GM10266 (cell line): ENCODE data around the gene NUP88.

ENCODE experiments used
- DNase-seq: peaks from one replicate; pipeline ENCODE4 v3.0.0; 2012; ENCODE audit errors: extremely low spot score
- TF ChIP-seq, protein P1 (sequence below): IDR thresholded peaks from 2 replicates; pipeline ENCODE4 v1.5.1; 2012; ENCODE audit warnings: mild to moderate bottlenecking, low read depth; ENCODE audit not compliant: control insufficient read depth, insufficient read depth; ENCODE audit errors: missing control alignments

Gene NUP88

DNA sequence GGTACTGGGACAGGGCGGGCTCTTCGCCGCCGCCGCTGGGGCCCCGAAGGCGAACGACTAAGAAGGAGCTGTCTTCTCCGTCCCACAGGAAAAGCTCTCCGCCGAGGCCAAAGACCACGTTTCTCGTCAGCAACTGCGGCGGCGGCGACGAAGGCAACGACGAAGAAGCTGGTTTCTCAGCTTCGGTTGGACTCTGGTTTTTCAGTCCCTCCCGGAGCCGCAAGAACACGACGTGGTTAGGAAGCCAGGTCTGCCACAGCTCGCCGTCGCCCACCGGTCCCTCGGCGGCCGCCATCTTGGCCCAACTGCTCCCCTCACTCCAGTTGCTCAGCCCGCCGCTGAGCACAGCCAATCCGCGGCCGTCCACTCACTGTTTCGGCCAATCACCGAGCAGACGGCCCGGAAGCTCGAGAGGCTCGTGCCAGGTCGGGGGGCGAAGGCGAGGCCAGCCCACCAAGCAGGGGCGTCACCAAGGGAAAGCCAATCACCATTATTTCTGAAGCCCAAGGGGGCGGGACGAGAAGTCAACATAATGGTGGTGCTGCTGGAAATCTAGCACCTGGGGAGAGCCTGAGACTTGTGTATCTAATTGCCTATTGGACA lies at the start of gene NUP88:
Gene NUP88 (minus strand): TSS at position 307 of the 603 bp plus-strand sequence. CDS start 12 bp downstream, at position 295.
- peak; percentile 92 for DNase-seq
- TF ChIP-seq, protein P1, sequence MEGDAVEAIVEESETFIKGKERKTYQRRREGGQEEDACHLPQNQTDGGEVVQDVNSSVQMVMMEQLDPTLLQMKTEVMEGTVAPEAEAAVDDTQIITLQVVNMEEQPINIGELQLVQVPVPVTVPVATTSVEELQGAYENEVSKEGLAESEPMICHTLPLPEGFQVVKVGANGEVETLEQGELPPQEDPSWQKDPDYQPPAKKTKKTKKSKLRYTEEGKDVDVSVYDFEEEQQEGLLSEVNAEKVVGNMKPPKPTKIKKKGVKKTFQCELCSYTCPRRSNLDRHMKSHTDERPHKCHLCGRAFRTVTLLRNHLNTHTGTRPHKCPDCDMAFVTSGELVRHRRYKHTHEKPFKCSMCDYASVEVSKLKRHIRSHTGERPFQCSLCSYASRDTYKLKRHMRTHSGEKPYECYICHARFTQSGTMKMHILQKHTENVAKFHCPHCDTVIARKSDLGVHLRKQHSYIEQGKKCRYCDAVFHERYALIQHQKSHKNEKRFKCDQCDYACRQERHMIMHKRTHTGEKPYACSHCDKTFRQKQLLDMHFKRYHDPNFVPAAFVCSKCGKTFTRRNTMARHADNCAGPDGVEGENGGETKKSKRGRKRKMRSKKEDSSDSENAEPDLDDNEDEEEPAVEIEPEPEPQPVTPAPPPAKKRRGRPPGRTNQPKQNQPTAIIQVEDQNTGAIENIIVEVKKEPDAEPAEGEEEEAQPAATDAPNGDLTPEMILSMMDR: no peak

DNA sequence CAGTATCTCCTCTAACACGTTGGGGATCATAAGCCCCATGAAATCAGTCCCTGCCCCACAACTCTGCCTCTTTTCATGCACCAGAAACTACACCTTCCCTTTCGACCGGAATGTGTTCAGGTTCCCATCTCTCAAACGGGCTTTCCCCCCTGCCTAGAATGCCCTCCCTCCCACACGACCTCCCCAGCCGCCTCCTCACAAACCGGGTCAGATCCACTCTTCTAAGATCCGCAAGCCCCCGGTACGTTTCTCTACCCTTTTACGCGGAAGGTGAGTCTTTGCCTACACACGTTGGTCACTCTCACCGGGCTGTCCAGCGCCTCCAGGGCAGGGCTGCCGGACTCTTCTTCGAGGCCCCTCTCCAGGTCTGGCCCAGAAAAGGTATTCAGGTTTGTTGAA lies 48.6 kb upstream of the NUP88 start:
- TF ChIP-seq, protein P1: no peak
- DNase-seq: peak; percentile 26

DNA sequence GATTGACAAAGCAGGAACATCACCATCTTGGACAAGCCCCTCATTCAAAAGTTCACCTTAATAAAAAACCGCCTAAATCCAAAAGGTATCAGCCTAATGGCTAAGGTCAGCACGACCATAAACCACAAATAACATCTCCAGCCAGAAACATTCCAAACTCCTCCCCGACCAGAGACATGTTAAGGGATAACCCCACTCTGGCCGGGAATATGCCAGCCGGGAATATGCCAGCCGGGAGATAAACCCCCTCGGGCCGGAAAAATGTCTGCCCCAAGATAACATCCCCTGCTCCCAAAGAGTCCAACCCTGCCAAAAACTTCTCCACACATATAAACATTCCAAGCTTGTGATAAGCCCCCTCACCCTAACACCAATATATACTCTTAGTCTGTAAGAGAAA lies 48.0 kb upstream of the NUP88 start:
- TF ChIP-seq, protein P1: no peak
- no peak for DNase-seq

DNA sequence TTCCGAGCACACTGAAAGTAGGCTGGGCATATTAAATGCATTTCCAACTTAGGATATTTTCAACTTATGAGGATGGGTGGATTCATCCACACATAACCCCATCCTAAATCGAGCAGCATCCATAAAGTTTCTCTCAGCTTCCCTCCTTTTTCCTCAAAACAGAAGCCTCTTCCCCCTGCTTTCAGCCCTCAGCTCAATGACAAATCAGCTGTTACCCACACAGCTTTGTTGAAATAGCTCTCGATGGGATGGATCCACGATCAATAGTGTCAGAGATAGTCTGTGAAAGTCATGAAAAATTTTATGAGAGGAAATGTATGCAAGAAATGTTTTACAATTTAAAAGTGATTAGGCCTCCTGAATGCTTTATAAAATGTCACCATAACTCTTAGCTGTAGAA lies 46.8 kb upstream of the NUP88 start:
- TF ChIP-seq, protein P1: no peak
- DNase-seq: no peak

DNA sequence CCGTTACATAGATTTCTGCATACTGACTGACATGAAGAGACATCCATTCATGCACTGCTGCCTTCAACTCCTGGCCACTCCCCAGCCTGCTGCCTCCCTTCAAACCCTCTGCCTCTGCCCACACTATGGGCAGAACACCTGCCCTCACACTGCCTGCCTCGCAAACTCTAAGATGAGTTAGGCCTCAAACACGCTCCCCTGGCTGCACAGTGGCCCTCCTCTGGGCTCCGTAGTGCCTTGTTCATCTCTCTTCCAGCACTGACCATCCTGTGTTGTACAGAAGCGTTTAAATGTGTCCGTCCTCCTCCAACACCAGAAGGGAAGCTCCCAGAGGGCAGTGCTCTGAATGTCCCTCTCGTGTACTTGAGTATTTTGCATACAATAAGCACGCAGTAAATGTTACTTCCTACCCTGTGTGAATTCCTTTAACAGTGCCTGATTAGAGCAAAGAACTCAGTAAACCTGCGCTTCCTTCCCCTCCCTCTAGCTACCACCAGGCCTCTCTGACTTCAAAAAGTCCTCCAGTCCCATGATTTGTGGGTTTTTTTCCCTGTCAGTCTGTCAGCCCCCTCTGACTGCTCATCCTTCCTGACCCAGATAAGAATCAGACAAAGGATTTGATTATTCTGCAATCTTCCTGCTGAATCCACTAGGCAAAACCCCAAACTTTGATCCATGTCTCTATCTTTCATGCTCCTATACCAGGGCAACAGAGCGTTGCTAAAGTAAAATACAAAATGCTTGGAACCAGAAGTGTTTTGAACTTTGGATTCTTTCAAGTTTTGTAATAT lies 45.5 kb upstream of the NUP88 start:
- DNase-seq: no peak
- TF ChIP-seq, protein P1: no peak

DNA sequence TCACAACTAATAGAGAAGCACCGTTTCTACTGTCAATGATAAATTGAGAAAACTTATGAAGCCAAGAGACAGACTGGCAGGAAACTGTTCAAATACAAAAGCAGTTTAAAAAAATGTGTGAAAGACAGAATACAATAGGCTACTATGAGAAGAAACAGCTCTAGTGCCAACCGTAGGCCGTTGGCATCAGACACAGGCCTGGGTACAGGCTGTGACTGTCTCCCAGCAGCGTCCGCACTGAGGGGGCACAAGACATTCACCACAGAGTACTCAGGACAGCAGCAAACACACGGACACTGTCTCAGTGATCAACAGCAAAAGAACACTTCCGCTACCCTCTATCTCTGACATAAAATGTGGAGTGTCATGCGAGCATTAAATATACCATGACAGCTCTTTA lies 27.3 kb upstream of the NUP88 start:
- DNase-seq: no peak
- TF ChIP-seq, protein P1: no peak

DNA sequence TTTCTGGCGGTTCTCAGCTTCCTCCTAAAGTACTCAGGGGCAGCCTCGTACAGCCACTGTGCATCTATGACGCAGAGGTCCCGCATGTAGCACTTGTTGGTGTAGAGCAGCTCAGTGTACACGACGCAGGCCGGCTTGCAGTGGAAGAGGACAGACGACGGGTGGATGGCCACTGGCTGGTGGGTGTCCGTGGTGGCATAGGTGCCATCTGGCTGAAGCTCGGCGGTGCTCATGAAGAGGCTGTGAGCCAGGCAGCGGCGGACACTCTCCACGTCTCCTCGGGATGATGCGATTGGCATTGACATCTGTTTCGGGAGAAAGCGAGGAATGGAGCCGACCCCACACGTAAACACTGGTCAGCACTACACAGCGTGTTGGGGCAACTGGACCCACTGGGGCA lies 24.7 kb upstream of the NUP88 start:
- no peak for DNase-seq

More for the DNA sequence above, 24.7 kb upstream of the NUP88 start:
- TF ChIP-seq, protein P1: no peak
